T-helper 1 cell treated with Interleukin-12 subunit alpha and Interleukin-12 subunit beta and Interleukin-4 antibody, amounts not matched to agents 30 ng/mL and 1 ng/mL, for 36 hours (primary cell): ENCODE measurements around the gene CLEC11A. TPM values are rescaled to one million over a fixed set of nuclear protein-coding genes. Genes with fewer than 3 reads are reported as not detected.

Source experiments
- intact Hi-C: fragments of 100-400 bp; cut with micrococcal nuclease; formaldehyde crosslinking; loops from one replicate; pipeline ENCODE4 v1.15.1; 2024
- total RNA-seq: library from RNA; stranded (reverse); gene quantifications from 2 replicates; pipeline ENCODE4 v1.2.3, GENCODE V29; 2022

Gene CLEC11A, protein sequence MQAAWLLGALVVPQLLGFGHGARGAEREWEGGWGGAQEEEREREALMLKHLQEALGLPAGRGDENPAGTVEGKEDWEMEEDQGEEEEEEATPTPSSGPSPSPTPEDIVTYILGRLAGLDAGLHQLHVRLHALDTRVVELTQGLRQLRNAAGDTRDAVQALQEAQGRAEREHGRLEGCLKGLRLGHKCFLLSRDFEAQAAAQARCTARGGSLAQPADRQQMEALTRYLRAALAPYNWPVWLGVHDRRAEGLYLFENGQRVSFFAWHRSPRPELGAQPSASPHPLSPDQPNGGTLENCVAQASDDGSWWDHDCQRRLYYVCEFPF
- 0.80 and 0.93 TPM in 2 replicates for total RNA-seq

DNA sequence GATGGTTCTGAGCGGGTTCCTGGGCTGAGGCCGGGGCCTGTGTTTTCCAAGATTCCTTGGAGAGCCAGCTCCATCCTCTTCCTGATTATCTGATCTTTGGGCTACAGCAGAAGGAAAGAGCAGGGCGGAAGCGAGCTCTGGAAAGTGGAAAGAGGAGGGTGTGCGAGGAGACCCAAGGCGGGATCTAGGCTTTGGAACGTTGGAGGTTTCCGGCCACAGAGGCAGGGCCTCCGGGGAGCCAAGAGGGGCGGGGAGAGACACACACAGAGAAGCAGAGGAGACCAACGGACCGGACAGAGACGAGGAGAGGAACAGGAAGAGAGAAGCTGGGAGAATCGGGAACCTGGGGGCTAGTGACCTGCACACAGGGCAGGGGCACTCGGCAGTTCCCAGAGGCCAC is at the start of gene CLEC11A:
Gene CLEC11A, plus strand, starts transcription at position 296 of the 400 bp plus-strand sequence. CDS start 162 bp downstream, outside the sequence.
- intact Hi-C loops, result no loop called here

DNA sequence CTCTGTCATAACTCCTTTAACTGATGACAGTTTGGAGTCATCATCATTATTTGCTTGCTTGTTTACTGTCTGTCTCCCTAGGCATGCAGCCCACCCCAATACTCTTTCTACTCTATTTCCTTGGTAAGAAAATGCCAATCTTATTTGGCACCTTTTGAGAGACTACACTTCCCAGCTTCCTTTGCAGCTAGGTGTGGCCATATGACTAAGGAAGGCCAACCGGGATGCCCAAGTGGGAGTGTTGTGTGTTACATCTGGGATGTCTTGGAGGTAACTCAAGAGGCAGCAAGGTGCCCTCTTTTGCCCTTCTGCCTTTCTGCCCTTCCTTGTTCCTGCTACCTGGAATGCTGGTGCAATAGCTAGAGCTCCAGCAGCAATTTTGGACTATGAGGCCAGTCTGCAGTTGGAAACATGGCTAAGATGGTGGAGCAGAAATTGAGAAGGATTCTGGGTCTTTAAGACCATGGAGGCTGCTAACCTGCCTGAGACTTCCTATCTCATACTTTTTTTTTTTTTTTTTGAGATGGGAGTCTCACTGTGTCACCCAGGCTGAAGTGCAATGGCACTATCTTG is 46.5 kb upstream of the CLEC11A start:
- intact Hi-C loops, result no loop called here

DNA sequence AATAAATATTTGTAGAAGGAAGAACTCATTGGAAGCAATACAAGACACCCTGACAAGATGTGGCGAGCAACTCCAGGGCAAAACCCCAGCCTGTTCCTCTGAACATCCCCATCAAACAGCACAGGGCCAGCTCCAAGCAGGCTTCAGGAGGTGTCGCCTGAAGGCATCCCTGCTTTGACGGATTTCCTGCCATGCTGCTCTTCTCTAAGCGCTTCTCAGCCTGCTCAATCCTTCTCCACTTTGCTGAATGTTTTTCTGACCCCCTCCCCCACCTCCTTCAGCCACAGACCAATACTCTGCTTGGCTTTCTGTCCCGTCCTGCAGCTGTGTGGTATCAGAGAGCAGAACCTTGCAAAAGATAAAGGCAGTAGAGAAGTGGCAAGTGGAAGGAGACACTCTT is 45.5 kb upstream of the CLEC11A start:
- intact Hi-C loops, result no loop called here

DNA sequence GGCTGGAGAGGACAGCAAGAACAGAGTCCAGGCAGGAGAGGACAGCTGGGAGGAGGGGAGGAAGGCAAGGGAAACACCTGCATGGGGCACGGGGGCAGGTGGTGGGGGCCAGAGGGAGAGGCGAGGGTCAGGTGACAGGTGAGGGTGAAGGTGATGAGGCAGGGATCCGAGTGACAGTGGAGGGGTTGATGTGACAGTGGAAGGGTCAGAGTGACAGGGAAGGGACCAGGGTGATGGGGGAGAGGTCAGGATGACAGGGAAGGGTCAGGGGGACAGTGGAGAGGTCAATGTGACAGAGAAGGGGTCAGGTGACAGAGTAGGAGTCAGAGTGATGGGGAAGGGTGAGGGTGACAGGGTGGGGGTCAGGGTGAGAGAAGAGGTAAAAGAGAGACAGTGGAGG is 44.8 kb upstream of the CLEC11A start:
- intact Hi-C loops, result no loop called here

DNA sequence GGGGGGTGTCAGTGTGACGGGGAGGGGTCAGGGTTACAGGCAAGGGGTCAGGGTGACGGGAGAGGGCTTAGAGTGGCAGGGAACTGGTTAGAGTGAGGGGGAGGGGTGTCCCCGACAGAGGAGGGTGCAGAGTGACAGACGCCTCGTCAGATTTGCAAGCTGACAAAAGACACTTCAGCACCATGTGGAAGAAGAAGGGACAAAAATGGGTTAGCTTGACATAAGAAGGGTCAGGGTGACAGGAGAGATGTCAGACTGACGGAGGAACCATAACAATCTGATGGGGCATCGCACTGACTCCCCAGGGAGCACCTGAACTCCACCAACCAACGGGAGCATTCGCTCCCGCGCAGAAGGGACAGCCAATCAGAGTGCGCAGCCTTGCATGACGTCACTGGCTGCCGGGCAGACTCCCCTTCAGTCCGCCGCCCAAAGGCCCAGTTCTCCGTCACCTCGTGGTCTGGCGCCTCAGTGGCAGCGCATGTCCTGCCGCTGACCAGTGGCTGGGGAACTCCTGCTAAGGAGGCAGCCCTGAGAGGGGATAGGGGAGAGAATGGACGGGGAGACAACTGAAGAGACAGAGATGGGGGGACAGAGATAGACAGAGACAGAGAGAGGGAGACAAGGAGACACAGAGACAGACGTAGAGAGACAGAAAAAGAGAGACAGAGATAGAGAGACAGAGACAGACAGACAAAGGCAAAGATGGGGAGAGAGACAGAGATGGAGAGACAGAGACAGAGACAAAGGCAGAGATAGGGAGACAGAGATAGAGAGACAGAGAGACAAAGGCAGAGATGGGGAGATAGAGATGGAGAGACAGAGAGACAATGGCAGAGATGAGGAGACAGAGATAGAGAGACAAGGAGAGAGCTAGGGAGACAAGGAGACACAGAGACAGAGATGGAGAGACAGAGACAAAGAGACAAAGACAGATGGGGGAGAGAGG is 43.7 kb upstream of the CLEC11A start:
- intact Hi-C loops, result loop anchor here (1.0 kb wide), 1 partner anchor 45 kb away; no protein-coding TSS in a partner anchor

DNA sequence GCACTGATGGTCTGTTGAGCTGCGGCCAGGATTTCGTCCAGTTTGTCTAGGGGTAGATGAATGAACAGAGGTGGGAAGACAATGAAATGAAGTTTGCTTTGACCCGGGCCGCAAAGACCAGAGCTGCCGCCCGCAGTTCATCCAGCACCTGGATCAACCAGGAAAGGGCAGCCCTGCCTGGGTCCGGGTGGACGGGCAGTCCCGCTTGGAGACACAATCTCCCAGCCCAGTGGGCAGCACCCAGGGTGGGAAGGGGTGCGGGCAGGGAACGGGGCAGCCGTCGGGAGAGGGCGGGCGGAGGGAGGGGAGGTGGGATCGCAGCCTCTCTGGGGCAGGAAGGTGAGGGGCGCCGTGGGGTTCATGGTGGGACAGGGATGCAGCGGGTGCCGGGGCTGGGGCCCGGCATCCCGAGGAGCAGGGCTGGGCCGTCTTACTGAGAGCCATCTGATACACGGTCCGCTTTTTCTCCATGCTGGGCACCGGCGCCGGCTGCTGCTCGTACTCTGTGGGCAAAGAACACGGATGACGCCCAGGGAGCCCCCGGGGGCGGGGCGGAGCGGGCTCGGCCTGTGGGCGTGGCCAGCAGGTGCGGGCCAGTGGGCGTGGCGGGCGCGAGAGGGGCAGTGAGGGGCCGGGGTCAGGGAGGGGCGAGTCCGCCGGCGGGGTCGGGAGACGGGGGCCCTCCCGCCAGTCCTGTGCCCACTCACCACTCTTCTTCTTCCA is 36.7 kb upstream of the CLEC11A start:
- intact Hi-C loops, result no loop called here

DNA sequence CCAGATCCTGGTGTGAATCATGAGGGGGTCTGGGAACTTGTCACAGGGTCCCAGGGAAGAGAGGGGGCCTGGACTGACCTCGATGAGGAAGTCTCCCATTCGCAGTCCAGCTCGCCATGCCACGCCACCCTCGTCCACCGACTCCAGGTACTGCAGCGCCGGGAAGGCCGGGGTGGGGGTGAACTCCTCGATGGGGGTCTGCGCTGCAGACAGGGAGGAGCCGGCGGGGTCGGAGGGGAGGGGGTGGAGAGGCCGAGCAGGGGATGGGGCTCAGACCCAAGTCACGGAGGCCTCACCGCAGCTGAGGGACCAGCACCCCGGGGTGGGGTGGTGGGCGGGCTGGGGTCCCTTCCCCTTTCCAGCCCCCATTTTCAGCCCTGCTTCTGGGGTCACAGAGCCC is 34.4 kb upstream of the CLEC11A start:
- intact Hi-C loops, result no loop called here

DNA sequence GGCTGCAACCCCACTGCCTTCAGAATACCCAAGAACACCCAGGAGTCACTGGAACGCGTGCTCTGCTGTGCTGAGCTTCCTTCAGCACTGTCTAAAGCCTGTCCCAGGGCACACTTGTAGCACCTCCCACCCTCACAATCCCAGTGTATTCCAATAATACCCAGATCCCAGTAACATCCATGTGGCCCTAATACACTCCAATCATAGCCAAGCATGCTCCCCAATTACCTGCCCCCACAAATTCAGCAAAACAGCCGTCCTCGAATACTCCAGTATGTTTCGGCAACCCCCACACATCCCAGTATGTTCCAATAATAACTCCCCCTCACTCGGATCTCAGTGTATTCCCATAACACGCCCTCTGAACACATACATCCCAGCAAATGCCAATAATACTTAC is 32.7 kb upstream of the CLEC11A start:
- intact Hi-C loops, result no loop called here

DNA sequence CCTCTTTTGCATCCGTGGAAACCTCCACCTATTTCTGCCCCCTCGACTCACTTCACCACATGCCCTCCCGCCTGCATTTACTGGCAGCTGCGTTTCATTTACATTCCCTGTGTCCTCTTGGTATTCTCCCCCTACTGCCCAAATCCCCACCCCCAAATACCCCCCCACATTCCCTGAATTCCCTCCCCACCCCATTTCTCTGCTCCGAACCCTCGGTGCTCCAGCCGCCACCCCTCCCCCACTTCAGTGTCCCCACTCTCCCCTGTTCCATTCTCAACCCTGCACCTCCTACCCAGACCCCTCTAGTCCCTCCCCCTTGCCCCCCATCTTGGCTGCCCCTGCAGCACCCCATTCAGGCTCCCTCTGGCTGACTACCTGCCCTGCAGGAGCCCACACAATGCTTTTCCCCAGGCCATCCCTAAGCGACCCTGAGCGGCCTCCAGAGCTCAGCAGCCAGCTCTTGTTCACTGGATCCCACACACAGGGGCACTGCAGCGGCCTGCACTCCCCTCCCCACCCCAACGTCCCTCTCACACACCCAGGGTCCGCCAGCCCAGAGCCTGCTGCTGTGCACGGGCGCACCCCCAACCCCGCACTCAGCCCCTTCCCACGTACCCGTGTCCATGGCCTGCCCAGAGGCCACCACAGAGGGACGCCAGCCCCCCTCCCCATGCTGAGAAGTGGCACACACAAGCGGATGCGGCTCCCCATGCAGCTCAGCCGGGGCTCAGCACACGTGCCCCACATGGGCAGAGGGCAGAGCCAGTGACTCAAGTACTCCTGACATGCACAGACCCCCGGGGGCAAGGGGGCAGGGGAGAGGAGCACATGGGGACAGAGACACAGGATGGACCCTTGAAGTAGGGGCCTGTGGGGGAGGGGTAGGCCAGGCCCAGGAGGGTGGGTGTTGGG is 29.8 kb upstream of the CLEC11A start:
- intact Hi-C loops, result no loop called here

DNA sequence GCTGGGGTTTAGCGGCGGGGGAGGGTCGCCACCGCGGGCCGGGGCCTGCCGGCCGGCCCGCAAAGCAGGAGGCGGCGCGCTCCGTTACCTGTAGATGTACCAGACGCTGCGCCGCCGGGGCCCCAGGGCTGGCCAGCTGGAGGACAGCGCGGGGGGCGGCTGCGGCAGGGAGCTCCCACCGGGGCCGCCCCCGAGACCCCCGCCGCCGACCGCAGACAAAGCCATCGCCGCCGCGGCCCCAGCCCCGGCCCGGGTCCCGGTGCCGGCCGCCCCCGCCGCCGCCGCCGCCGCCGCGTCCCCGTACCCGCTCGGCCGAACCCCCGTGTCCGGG is 28.4 kb upstream of the CLEC11A start:
- intact Hi-C loops, result no loop called here

DNA sequence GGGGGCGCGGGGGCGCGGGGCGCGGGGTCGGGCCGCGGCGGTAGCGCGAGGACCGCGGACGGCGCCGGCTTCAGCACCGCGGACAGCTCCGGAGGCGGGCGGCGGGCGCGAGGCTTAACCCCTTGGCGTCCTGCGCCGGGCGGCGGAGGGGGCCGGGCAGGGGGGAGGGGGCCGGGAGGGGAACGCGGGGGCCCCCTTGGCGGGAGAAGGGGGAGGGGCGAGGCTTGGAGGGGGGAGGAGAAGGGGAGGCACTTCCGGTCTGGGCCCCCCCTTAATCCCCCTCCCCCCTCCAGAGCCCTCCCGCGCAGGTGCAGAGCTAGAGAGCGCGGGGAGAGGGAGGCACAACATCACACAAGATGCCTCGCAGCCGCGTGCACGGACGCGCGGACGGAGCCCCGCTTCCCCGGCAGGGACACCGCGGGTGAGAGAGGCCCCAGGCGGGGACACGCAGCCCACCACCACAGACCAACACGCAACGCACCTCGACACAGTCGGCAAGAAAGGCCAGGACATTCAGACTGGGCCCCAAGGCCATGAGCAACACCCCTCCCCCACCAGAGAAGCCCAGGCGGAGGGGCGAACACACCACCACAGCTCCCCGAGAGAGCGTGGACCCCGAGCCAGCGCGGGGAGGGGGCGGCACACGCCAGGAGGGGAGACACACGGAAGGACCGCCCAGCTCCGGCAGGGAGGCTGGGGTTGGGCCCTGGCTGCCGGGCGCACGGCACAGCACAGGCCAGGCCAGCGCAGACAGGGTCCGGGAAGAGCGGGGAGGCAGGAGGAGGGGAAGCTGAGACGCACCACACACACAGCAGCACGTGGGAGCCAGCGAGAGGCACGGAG is 27.7 kb upstream of the CLEC11A start:
- intact Hi-C loops, result no loop called here

DNA sequence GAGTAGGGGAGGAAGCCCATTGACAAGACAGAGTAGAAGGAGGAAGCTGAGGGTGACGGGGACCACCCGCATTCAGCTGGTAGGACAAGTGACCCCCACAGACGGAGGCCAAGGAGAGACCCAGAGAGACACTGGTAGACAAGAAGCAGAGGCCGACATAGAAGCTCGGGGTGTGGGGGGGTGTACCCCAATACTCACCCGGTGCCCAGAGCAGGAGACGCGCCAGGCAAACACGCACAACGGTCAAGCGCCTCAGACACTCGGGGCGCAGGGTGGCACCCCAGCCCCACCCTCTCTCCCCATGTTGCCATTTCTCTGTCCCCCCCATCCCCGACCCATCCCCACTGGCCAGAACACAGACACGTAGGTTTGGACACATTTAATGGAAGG is 27.1 kb upstream of the CLEC11A start:
- intact Hi-C loops, result no loop called here

DNA sequence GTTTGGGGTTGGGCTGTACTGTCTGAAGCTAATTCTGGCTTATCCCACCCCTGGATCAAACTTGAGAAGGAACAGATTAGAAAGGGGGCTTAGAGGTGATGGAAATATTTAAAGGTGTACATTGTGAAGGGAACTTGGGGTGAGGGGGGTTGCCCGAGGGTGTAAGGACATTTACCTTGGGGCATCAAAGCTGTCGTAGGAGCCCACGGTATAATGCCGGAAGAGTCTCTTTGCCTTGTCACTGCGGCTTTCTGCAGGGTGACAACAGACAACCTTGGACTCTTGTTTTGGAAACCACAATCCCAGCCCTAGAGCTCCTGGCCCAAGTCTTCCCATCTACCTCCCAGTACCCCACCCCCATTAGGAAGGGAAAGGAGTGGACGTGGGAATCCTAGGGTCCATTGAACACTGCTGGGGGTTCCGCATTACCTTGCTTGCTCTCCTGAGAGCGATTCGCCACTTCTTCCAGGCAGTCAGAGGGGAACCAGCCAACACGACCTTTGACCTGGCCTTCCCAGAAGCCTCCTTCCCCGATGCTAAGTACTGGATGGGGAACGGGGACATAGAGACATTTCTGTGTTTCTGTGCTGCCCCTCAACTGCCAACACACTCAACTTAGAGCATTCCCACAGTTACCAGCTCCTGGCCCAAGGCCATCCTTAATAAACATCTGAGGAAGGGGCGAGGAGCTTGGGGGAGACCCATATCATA is 25.6 kb upstream of the CLEC11A start:
- intact Hi-C loops, result no loop called here

DNA sequence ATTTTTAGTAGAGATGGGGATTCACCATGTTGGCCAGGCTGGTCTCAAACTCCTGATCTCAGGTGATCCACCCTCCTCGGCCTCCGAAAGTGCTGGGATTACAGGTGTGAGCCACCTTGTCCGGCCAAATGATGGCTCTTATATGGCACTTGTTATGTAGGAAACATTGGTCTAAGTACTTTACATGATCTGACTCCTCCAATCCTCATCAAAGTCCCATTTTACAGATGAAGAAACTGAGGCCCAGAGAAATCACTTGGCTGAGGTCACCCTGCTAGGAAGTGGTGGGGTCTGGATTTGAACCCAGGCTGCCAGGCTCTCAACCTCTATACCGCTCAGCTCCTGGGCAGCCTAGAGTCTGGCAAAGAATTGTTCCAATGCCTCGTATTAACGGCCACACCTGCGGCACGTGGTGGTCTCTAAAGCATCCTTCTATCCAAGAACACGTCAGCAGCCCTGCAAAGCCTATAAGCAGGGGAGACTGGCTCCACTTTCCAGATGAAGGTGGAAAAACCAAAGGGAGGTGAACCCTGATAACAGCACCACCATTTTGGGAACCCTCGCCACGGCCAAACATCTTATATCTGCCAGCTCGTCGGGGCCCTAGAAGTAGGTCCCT is 21.7 kb upstream of the CLEC11A start:
- intact Hi-C loops, result no loop called here

DNA sequence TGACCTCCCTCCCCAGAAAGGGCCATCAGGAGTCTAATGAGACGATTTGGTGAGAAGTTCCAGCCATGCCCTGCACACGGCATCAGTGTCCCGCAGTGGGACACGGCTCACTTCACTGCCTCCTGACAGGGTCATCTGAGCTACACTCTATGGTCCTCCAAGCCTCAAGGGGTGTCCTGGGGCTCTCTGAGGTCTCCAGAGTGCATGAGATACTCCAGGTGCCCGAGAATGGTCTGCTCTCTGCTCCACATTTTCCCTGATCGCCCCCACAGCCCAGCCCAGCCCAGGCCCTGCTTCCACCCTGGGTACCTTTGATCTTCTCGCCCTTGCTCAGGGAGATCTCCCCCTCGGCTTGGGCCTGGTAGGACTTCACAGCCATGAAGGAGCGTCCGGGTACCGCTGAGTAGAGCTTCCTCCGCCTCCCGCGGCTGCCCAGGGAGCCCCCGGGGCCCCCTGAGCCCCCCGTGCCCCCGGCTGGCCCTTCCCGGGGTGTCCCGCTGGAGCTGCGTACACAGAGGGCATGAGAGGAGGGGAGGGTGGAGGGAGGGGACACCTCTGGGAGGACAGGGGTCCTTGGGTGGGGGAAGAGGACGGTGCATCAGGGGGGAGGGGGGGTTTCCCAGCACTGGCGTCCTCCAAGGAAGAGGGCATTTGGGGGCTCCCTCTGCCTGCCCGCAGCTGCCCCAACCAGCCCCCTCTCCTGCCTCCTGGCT is 20.9 kb upstream of the CLEC11A start:
- intact Hi-C loops, result no loop called here

DNA sequence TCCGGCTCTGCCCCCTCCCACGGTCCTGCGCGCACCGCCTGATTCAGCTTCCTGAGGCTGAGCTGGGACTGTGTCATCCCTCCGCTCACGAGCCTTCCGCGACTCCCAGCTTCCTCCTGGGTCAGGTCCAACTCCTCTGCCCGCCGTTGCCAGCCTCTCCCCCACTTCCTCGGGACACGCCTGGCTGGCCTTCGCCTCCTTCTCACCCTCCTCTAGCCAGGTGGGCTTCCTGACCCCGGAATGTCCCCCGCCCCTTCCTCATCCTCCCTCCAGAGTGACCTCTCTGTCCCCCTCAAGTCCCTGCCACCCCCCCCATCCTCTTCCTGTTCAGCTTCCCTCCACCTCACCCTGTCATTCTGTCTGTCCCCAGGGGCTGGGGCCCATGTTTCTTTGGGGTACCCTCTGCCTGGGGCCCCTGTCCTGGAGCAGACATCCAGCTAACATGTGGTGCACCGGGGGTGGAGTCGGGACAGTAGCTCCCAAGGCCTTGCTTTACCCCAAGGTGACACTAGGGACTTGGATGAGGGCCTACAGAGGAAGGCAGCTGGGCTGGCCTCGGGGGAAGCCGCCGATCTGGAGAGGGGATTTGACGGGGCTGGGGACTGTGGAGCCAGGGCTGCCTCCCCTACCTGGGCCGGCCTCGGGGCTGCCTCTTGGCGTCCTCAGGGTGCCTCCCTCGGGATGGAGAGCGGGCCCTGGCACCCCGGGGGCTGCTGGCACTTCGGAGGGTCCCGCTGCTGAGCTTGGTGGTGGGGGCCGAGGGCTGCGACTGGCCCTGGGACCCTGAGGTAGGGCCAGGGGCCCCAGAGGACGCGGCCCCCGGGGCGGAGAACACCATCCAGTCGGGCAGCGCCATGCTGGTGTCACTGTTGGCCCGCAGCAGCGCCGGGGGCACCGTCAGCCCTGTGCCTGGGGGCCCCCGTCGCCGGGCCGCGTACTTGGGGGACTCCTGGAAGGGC is 20.0 kb upstream of the CLEC11A start:
- intact Hi-C loops, result no loop called here
